GM12878 (cell line): ENCODE measurements around the gene SLC22A12. TPM values are rescaled to one million over a fixed set of nuclear protein-coding genes. Genes with fewer than 3 reads are reported as not detected.

Experiments
- ATAC-seq: fragments of 200-7000 bp; cut with Tn5 transposase; 3 replicates; pipeline ENCODE4 v1.9.1; 2020; ENCODE audit warnings: mild to moderate bottlenecking, moderate library complexity
- BruUV-seq: library from RNA; stranded (reverse); fragments of 400-500 nt; replicated peaks from 2 replicates; lab custom pipeline; 2021; lab: Mats Ljungman, UMichigan
- CTCF ChIA-PET: fragments of 300-600 bp; sonication (Branson Sonifier 250); formaldehyde crosslinking; extraction: SDS; loops from one replicate; lab custom pipeline; 2021; ENCODE audit warnings: inconsistent platforms; lab: Yijun Ruan, JAX
- POLR2A ChIA-PET: fragments of 350-600 bp; formaldehyde crosslinking; extraction: SDS; loops from one replicate; lab custom pipeline; 2021; ENCODE audit warnings: inconsistent platforms; lab: Charles Lee
- RAD21 ChIA-PET: fragments of 300-600 bp; sonication (Branson Sonifier 250); formaldehyde crosslinking; loops from one replicate; lab custom pipeline; 2023; ENCODE audit warnings: antibody characterized with exemption; ENCODE audit not compliant: unreplicated experiment; lab: Charles Lee
- SMC1A ChIA-PET: fragments of 300-600 bp; sonication (Branson Sonifier 250); formaldehyde crosslinking; loops from one replicate; lab custom pipeline; 2023; ENCODE audit not compliant: unreplicated experiment, uncharacterized antibody; lab: Charles Lee
- DNase-seq: peaks from one replicate; pipeline ENCODE4 v3.0.0-alpha.2; 2011; ENCODE audit warnings: low read depth, low spot score
- FAIRE-seq: peaks from 3 replicates; lab custom pipeline; 2011; peaks lifted over from hg19 to GRCh38; lab: Jason Lieb, UNC
- H2AFZ ChIP-seq: 2 replicates; pipeline ENCODE4 v1.6.0; 2011; ENCODE audit warnings: low read depth, low read length, control low read depth; ENCODE audit not compliant: control insufficient read depth
- H3K27ac ChIP-seq: 2 replicates; pipeline ENCODE4 v1.5.1; 2011; ENCODE audit warnings: control low read depth; ENCODE audit not compliant: control insufficient read depth, insufficient read depth
- H3K27me3 ChIP-seq, 2 experiments: replicated peaks in 1 of 2; 2 replicates each; pipeline versions ENCODE4 v1.6.0 to v1.6.1; 2011; ENCODE audit warnings: low read length in 1 of 2; ENCODE audit not compliant: control insufficient read depth in 2 of 2, insufficient read depth in 2 of 2
- H3K36me3 ChIP-seq, 2 experiments: 2 replicates each; pipeline ENCODE4 v1.5.1; 2011; ENCODE audit warnings: low read length in 1 of 2; ENCODE audit not compliant: control insufficient read depth in 2 of 2, insufficient read depth in 2 of 2
- H3K4me1 ChIP-seq: 2 replicates; pipeline ENCODE4 v1.6.1; 2011; ENCODE audit warnings: mild to moderate bottlenecking, low read length, moderate library complexity, mixed read lengths; ENCODE audit not compliant: control insufficient read depth, insufficient read depth
- H3K4me2 ChIP-seq: 2 replicates; pipeline ENCODE4 v1.6.0; 2011; ENCODE audit warnings: control low read depth; ENCODE audit not compliant: control insufficient read depth, insufficient read depth
- H3K4me3 ChIP-seq: fragments of 200-600 bp; sonication (generic); 2 replicates; pipeline ENCODE4 v1.5.1; 2016
- H3K79me2 ChIP-seq: 2 replicates; pipeline ENCODE4 v1.6.0; 2011; ENCODE audit warnings: low read length; ENCODE audit not compliant: control insufficient read depth, insufficient read depth
- H3K9ac ChIP-seq: 2 replicates; pipeline ENCODE4 v1.8.0; 2011; ENCODE audit warnings: low read length, control low read depth, mixed read lengths; ENCODE audit not compliant: control insufficient read depth, insufficient read depth
- H3K9me3 ChIP-seq: replicated peaks from 3 replicates; pipeline ENCODE4 v1.5.1; 2011; ENCODE audit warnings: mild to moderate bottlenecking, low read length; ENCODE audit not compliant: control insufficient read depth, insufficient read depth
- H4K20me1 ChIP-seq: 2 replicates; pipeline ENCODE4 v1.6.0; 2011; ENCODE audit not compliant: control insufficient read depth, insufficient read depth
- BACH1 ChIP-seq: fragments of 450-650 bp; IDR thresholded peaks from 2 replicates; pipeline ENCODE4 v1.6.1; 2017; ENCODE audit warnings: mild to moderate bottlenecking, borderline replicate concordance
- BCL11A ChIP-seq: IDR thresholded peaks from 2 replicates; pipeline ENCODE4 v1.6.1; 2011; ENCODE audit warnings: low read depth, low read length
- CREM ChIP-seq: IDR thresholded peaks from 2 replicates; pipeline ENCODE4 v1.6.1; 2014; ENCODE audit warnings: antibody characterized with exemption, low read depth
- EED ChIP-seq: sonication (generic); IDR thresholded peaks from 2 replicates; pipeline ENCODE4 v1.6.1; 2016; ENCODE audit warnings: antibody characterized with exemption, low read depth
- GABPA ChIP-seq: IDR thresholded peaks from 2 replicates; pipeline ENCODE4 v1.6.1; 2014; ENCODE audit warnings: antibody characterized with exemption, low read depth, mild to moderate bottlenecking, inconsistent platforms
- HDGF ChIP-seq: fragments of 450-650 bp; IDR thresholded peaks from 2 replicates; pipeline ENCODE4 v1.6.1; 2016; ENCODE audit warnings: antibody characterized with exemption
- SIN3A ChIP-seq: IDR thresholded peaks from 2 replicates; pipeline ENCODE4 v1.6.1; 2012; ENCODE audit warnings: low read depth, low read length, improper control_type of control experiment
- SUZ12 ChIP-seq: fragments of 200-600 bp; sonication (generic); IDR thresholded peaks from one replicate; pipeline ENCODE4 v1.6.1; 2018; ENCODE audit warnings: antibody characterized with exemption, mild to moderate bottlenecking; ENCODE audit not compliant: unreplicated experiment
- TAF1 ChIP-seq: IDR thresholded peaks from 2 replicates; pipeline ENCODE4 v1.6.1; 2011; ENCODE audit warnings: mild to moderate bottlenecking, low read depth, low read length, borderline replicate concordance
- WRNIP1 ChIP-seq: IDR thresholded peaks from 2 replicates; pipeline ENCODE4 v1.6.1; 2011; ENCODE audit warnings: low read depth, low read length, improper control_type of control experiment, borderline replicate concordance
- WGBS: methylation state at CpG from one replicate; pipeline ENCODE4 v1.1.6; 2016; ENCODE audit warnings: low lambda C conversion rate; ENCODE audit not compliant: insufficient replicate concordance, insufficient coverage; ENCODE audit errors: missing lambda C conversion rate; 5-methylcytosine and 5-hydroxymethylcytosine counted together
- in situ Hi-C: fragments of 300-500 bp; cut with MboI; formaldehyde crosslinking; loops from 9 replicates; pipeline ENCODE4 v1.14.3; 2018; ENCODE audit warnings: mixed read lengths
- intact Hi-C: fragments of 100-400 bp; cut with micrococcal nuclease; formaldehyde crosslinking; loops from one replicate; pipeline ENCODE4 v1.14.2; 2022; ENCODE audit not compliant: unreplicated experiment
- polyA plus RNA-seq, 11 experiments: library from polyadenylated mRNA; depleted of rRNA in 4 of 11; unstranded in 6 of 11; stranded (reverse) in 5 of 11; fragments of >200 nt; fragmentation: Nextera tagmentation in 4 of 11; fragmentation: Illumina TruSeq in 1 of 11; extraction: Ambion mirVana in 4 of 11; extraction: Trizol in 1 of 11; gene quantifications; 1 replicate in 1 of 11; 2 replicates in 10 of 11; pipeline versions ENCODE4 v1.2.1 to v1.2.3, GENCODE V29; 2011 to 2016; ENCODE audit warnings: inconsistent platforms in 2 of 11, missing spikeins in 2 of 11, low read depth in 1 of 11
- total RNA-seq, 4 experiments: library from RNA; depleted of rRNA in 3 of 4; stranded (reverse); fragments of >200 nt in 3 of 4; fragmentation: Illumina TruSeq in 1 of 4; extraction: Trizol in 1 of 4; gene quantifications; 2 replicates each; pipeline versions ENCODE4 v1.2.1 to v1.2.3, GENCODE V29; 2013 to 2021
- TF ChIP-seq, protein P1 (sequence below): fragments of 450-650 bp; IDR thresholded peaks from 2 replicates; pipeline ENCODE4 v1.6.1; 2016; ENCODE audit warnings: mild to moderate bottlenecking, moderate library complexity, borderline replicate concordance

The SLC22A12 gene
- total and polyA plus RNA-seq, 10 of the 15 experiments (the other 5 are each of a cell fraction or from before 2014, with no cell fraction given), result not detected

DNA sequence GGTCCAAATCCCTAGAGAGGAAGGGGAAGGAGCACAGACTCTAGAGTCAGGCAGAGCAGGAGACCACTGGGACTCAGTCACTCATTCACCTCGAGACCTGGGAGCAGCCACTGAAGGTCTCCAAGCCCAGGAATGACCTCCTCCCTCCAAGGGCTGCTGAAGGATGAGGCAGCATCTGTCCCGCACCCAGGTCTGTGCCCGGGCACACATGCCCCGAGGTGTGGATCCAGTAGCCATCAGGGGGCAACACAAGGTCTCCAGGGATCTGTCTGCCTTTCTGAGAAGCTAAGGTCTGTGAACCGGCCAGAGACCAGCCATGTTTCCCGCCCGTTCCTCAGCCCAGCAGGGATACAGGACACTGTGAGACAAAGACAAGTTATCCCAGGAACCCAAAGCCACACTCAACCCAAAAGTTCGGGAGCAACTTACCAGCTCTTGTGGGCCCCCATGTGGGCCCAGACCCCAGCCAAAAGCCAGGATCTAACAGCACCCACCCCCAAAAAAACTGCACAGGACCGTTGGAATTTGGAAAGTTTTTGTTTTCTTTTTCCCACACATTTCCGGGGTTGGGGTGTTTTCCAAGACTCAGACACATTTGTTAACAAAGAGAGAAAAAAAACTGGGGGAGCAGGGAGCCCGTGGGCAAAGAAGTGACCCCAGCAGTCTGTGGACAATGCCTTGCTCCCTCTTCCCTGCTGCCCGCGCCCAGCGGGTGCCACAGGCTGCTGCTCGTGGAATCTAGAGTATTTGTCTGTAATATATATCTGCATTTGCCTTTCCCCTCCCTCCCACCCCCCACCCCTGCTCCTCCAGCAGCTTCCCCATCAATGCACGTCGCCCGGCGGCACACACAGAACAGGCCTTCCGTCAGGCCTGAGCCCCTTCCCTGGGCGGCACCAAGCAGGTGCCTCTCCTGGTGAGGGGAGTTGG, 14.9 kb downstream of the SLC22A12 start:
- ATAC-seq, result no peak
- Histone ChIP-seq H3K9me3 (no peaks in the 10 kb centered on the region), H3K27ac (no peak overlapping the region), H3K4me1 (no peaks in the 10 kb centered on the region), H3K79me2 (no peaks in the 10 kb centered on the region), H3K9ac (no peak overlapping the region), H3K4me3 (no peak overlapping the region), H2AFZ (no peak overlapping the region), H3K36me3 (no peaks in the 10 kb centered on the region), H3K27me3 (no peaks in the 10 kb centered on the region), H3K4me2 (no peak overlapping the region), H4K20me1 (no peaks in the 10 kb centered on the region)
- ChIA-PET SMC1A (no interaction called here), CTCF (interaction anchor here (1.0 to 1.5 kb wide), 2 partner anchors 83 to 157 kb away, joined by 3 to 5 read pairs; no protein-coding TSS in a partner anchor), POLR2A (no interaction called here), RAD21 (no interaction called here)
- TF ChIP-seq WRNIP1, result no peak
- no peak for TF ChIP-seq HDGF
- TF ChIP-seq GABPA, result no peak
- no peak for TF ChIP-seq TAF1
- no peak for FAIRE-seq
- 16% methylated on average over 15 of the region's 21 CpGs for WGBS
- in situ Hi-C loops (no loop called here), intact Hi-C loops (no loop called here)
- no TSS peak for BruUV-seq
- DNase-seq, result no peak

DNA sequence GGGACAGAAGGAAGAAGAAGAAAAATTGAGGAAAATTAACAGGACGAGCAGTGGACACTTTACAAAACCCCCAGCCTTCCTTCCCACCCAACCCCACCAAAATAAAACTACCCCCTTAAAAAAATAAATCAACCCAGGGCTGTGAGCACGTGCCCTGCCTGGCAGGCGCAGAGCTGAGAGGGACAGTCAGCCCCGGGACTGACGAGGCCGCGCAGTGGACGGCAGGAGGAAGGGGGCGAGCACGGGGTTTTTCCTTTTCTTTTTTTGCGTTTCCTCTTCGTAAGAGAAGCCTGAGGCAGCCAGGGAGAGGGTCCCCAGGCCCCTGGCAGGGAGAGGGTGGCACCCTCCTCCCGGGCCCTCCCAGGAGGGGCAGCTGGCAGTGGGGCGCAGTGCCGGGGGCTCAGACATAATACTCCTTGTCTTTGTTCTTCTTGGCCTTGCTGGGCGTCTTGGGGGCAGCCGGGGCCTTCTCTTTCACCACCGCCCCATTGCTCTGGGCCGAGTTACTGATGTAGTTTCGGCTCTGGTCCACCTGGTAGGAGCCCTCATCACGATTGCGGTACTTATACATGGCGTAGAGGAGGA, 15.9 kb downstream of the SLC22A12 start:
- Histone ChIP-seq H3K27me3 (no peaks in the 10 kb centered on the region), H2AFZ (no peak overlapping the region), H3K27ac (no peak overlapping the region), H3K4me1 (no peaks in the 10 kb centered on the region)
- intact Hi-C loops, result no loop called here
- POLR2A ChIA-PET, result no interaction called here
- no peak for DNase-seq
- SMC1A ChIA-PET, result no interaction called here
- TF ChIP-seq CREM (no peak), BACH1 (no peak), SUZ12 (no peak), SIN3A (no peak), EED (no peak), BCL11A (no peak)
- TF ChIP-seq, protein P1, sequence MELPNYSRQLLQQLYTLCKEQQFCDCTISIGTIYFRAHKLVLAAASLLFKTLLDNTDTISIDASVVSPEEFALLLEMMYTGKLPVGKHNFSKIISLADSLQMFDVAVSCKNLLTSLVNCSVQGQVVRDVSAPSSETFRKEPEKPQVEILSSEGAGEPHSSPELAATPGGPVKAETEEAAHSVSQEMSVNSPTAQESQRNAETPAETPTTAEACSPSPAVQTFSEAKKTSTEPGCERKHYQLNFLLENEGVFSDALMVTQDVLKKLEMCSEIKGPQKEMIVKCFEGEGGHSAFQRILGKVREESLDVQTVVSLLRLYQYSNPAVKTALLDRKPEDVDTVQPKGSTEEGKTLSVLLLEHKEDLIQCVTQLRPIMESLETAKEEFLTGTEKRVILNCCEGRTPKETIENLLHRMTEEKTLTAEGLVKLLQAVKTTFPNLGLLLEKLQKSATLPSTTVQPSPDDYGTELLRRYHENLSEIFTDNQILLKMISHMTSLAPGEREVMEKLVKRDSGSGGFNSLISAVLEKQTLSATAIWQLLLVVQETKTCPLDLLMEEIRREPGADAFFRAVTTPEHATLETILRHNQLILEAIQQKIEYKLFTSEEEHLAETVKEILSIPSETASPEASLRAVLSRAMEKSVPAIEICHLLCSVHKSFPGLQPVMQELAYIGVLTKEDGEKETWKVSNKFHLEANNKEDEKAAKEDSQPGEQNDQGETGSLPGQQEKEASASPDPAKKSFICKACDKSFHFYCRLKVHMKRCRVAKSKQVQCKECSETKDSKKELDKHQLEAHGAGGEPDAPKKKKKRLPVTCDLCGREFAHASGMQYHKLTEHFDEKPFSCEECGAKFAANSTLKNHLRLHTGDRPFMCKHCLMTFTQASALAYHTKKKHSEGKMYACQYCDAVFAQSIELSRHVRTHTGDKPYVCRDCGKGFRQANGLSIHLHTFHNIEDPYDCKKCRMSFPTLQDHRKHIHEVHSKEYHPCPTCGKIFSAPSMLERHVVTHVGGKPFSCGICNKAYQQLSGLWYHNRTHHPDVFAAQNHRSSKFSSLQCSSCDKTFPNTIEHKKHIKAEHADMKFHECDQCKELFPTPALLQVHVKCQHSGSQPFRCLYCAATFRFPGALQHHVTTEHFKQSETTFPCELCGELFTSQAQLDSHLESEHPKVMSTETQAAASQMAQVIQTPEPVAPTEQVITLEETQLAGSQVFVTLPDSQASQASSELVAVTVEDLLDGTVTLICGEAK, result no peak
- TF ChIP-seq, all 136 proteins: peak for 0
- RAD21 ChIA-PET, result no interaction called here
- CTCF ChIA-PET, result interaction anchor here (1.5 kb wide), 1 partner anchor 158 kb away, joined by 5 read pairs; no protein-coding TSS in a partner anchor
- in situ Hi-C loops, result no loop called here
- BruUV-seq, result no TSS peak
- Histone ChIP-seq H4K20me1 (no peaks in the 10 kb centered on the region), H3K9ac (no peak overlapping the region), H3K4me3 (no peak overlapping the region), H3K4me2 (no peak overlapping the region), H3K79me2 (no peaks in the 10 kb centered on the region), H3K9me3 (no peaks in the 10 kb centered on the region), H3K36me3 (no peaks in the 10 kb centered on the region)
- FAIRE-seq (no peak), ATAC-seq (no peak)
- 41% methylated on average over 23 of the region's 23 CpGs for WGBS
